HG02678 (cell line): ENCODE results near the gene PARP9.
A peak's percentile ranks its signal among the peaks of the same experiment; 100 is the strongest.

Experiments
- ATAC-seq: cut with Tn5 transposase; IDR thresholded peaks from one replicate; pipeline ENCODE4 v1.9.1; 2021; ENCODE audit warnings: mild to moderate bottlenecking, moderate library complexity; ENCODE audit not compliant: unreplicated experiment

The PARP9 gene

DNA sequence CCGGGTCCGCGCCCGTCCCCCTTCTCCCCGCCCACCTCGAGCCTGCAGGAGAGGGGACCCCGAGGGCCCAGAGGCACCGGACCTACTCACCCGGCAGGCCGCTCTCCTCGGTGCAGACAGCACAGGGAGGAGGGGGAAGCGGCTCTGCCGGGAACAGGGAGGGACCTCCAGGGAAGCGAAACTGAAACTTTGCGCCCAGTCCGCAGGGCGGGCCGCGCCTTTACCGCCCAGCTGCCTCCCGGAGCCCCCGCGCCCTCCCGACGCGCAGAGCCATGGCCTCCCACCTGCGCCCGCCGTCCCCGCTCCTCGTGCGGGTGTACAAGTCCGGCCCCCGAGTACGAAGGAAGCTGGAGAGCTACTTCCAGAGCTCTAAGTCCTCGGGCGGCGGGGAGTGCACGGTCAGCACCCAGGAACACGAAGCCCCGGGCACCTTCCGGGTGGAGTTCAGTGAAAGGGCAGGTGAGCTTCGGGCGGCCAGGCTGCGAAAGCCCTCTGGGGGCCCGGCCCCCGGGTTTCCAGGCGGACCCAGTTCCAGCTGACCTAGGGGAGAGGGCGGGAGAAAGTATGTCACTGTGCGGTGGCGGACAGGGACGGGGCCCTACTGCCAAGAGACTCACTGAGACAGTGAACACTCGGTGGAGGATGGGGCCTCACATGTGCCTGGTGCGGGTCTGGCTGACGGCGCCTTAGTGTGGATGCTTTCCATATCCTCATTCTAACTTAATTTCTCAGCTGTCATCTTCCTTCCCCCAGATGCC, at the start of gene PARP9, which contains the start of gene DTX3L:
Gene PARP9 (minus strand): TSS at position 146 of the 758 bp plus-strand sequence. CDS start 4,680 bp downstream, outside the sequence.
Gene DTX3L (plus strand): TSS at position 184 of the 758 bp plus-strand sequence. CDS start 89 bp downstream, at position 273.
- peak; percentile 70 for ATAC-seq

DNA sequence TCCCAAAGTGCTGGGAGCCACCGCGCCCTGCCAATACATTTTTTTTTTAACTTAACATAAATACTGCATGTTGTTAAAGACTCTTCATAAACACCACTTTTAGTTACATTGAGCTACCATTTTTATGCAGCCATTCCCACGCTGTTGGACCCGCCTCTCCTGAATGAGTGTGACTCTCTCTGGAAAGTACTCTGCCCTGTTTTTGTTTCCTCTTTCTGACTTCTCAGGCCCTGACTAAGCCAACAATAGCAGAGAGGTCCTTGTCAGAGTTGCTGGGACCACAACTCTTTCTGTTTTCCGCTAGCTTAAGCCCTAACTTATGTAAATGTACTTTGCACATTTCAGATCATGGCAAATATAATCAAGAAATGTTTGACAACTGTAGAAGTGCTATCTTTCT, 48.6 kb upstream of the PARP9 start:
- no peak for ATAC-seq

- ATAC-seq, result peak; percentile 93
Measured at GRCh38 chr3:122609798-122610559, 45.9 kb upstream of the PARP9 start.

DNA sequence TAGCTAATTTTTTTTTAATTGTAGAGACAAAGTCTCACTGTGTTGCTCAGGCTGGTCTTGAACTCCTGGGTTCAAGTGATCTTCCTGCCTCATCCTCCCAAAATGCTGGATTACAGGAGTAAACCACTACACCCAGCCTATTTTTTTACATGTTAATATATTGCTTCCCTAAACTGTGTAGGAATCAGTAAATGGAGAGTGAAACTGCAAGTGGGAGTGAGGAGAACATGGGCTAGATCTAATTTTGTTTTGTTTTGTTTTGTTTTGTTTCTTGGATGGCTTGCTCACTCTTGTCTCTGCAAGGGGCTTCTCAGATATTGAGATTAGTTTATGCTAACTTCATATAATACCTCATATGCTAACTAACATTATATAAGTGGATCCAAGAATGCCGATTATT, 44.8 kb upstream of the PARP9 start:
- ATAC-seq, result no peak

- no peak for ATAC-seq
Measured at GRCh38 chr3:122606330-122606729, 42.2 kb upstream of the PARP9 start.

DNA sequence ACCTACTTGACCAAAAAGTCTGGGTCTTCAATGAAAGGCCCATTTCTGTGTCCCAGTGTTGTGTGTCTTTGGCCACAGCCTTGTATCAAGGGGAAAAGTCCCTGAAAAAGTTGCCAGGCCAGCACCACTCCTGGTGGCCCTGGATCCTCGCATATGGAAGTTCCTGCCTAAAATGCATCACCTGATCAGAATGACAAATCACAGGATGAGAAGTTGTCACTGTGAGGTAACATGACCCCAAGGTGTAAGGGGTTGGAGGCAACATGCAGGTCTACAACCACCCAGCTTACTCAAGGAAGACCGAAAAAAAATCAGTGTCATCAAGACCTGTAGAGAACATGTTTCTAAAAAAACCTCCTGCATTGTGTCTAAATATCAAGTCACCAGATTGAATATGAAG, 39.0 kb upstream of the PARP9 start:
- no peak for ATAC-seq

DNA sequence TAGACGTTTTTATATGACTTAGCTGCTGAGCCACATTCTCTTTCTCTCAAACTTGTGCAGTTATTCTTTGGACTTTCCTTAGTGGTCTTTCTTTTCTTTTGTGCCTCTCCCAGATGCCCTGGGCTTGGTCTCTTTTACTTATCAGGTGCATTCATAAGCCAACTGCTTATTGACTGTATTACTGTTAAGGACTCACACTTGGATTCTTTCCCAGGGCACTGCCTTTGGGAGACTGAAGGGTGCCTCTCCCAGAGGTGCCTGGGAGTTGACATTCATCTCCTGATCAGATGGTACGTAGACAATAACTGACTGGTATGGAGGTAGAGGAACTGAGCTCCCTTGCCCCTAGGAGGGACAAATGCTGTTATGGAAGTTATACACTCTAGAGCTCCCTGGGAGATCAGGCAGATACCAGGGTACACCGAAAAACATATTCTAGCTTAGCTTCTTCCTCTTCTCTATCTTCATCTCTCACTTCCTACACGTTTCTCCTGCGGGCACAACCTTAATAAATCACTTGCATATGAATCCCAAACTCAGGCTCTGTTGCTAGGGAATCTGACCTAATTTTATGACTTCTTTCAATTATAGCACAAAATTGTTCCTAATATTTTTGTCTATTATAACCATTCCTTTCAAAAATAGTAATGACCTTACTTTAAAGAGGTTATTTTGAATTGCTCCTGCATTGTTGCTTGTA, 38.1 kb upstream of the PARP9 start:
- no peak for ATAC-seq

DNA sequence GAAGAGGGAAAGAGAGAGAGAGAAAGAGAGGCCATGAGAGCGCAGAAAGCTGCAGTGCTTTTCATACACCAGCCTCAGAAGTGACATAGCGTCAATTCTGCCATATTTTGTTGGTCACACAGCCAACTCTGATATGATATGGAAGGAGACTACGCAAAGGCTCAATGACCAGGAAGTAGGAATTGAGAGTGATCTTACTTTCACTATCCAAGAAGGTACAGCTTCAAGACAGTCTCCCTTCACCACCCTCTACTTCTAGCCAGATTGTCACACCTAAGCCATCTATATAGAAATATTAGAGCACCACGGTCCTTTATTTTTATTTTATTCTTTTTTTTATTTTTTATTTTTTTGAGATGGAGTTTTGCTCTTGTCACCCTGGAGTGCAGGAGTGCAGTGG, 34.5 kb upstream of the PARP9 start:
- no peak for ATAC-seq

DNA sequence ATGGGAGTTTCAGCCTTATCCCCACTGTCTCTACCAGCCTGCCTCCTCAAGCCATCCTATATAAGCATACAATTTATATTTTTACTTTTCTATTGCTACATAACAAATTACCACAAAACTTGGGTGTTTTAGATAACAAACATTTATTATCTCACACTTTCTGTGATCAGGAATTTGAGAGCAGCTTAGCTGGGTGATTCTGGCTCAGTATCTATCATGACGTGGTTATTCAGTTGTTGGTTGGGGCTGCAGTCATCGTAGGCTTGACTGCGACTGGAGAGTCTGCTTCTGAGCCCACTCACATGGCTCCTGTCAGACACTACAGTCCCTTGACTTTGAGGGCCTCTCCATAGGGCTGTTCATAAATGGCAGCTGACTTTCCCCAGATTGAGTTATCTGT, 34.1 kb upstream of the PARP9 start:
- ATAC-seq, result no peak

- ATAC-seq, result no peak
Measured at GRCh38 chr3:122594025-122594424, 29.9 kb upstream of the PARP9 start.

DNA sequence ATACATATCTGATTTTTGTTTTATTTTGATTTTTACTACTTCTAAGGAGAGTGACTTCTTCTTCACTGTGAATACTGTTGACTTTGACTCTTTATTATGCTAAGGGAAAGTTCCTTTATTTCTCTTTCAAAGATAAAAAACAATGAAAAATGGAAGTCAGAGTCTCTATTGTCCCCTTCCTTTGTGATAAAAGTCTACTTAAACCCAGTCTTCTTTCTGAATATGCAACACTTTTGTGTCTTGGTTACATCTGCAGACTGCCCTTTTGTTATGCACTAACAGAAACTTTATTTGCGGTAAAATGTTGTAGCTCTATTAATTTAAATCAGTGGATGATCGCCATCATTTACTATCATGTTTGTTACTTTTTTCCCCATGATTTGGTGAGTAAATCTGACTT, 26.5 kb upstream of the PARP9 start:
- no peak for ATAC-seq

GRCh38 chr3:122589297-122589696, 25.2 kb upstream of the PARP9 start:
- ATAC-seq, result peak; percentile 52

- ATAC-seq, result no peak
Measured at GRCh38 chr3:122587572-122587971, 23.5 kb upstream of the PARP9 start.

DNA sequence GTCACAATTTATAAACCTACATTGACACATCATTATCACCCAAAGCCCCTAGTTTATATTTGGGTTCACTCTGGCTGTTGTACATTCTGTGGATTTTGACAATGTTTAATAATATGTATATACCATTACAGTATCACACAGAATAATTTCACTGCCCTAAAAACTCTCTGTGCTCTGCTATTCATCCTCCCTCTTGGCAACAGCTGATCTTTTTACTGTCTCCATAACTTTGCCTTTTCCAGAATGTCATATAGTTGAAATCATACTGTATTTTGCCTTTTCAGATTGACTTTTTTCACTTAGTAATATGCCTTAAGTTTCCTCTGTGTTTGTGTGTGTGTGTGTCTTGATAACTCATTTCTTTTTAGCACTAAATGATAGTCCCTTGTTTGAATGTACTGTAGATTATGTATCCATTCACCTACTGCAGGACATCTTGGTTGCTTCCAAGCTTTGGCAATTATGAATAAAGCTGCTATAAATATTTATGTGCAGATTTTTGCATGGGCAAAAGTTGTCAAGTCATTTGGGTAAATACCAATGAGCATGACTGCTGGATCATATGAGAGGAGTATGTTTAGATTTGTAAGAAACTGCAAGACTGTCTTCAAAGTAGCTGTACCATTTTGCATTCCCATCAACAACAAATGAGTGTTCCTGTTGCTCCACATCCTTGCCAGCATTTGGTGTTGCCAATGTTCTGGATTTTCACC, 22.8 kb upstream of the PARP9 start:
- no peak for ATAC-seq

DNA sequence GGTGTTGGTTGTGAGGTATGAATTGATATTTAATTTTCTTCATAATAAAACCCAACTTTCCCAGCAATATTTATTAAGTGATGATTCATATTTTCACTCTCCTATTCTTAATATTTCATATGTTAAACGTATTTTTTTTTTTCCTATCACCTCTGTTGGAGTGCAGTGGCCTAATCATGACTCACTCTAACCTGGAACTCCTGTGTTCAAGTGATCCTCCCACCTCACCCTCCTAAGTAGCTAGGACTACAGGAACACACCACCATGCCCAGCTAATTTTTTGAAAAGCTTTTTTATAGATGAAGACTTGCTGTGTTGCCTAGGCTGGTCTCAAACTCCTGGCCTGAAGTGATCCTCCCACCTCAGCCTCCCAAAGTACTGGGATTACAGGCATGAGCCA, 22.0 kb upstream of the PARP9 start:
- no peak for ATAC-seq

DNA sequence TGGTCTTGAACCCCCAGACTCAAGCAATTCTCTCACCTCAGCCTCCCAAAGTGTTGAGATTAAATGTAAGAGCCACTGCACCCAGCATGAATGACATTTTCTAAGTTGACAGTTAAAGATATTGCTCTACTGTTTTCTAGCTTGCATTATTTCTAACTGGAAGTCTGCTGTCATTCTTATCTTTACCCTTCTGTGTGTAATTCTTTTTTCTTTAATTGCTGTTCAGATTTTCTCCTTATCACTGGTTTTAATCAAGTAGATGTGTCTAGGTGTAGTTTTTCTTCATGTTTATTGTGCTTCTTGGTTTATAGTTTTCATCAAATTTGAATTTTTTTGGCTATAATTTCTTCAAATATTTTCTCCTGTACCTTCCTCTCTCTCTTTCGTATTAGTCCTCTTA, 18.3 kb upstream of the PARP9 start:
- no peak for ATAC-seq

GRCh38 chr3:122581622-122582021, 17.5 kb upstream of the PARP9 start:
- no peak for ATAC-seq

DNA sequence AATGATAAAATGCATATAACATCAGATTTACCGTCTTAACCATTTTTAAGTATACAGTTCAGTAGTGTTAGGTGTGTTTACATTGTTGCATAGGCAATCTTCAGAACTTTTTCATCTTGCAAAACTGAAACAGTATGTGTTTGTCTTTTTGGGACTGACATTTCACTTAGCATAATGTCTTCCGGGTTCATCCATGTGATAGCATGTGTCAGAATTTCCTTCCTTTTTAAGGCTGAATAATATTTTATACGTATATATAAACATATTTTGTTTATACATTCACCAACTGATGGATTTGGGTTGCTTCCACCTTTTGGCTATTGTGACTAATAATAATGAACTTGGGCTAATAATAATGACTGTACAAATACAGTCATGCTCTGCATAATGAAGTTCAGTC, 16.4 kb upstream of the PARP9 start:
- no peak for ATAC-seq

- ATAC-seq, result no peak
Measured at GRCh38 chr3:122578069-122578740, 14.1 kb upstream of the PARP9 start.

DNA sequence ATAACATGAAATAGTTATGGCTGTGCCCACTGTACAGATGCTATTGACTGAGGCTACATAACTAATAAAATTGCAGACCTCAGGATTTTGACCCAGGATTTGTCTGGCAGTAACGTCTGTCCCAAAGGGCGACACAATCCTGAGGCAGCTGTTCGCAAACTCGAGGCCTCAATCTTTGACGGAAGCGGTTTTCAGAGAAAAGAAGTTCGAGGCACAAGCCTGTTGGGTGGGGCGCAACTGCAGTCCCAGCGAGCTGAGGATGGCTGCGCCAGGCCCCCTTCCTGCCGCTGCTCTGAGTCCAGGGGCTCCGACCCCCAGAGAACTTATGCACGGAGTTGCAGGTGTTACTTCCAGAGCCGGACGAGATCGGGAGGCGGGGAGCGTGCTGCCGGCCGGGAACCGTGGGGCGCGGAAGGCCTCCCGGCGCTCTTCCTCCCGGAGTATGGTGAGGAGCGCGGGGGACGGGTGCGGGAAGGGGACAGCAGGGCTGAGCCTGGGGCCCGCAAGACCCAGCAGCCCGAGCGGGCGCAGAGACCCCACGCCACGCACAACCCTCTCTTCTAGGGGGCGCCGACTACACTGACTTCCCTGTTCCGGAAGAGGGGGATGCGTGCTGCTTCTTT, 13.4 kb upstream of the PARP9 start, which contains the start of gene PARP15:
Gene PARP15 (plus strand): TSS at position 242 of the 623 bp plus-strand sequence. CDS start 18 bp downstream, at position 260.
- ATAC-seq, result no peak
